Peyer's patch (tissue), 4 donors: ENCODE data around the gene SEMA3D.

Experiments
- POLR2A ChIP-seq, 2 donors: fragments of 450-650 bp; IDR thresholded peaks; one replicate each; pipeline ENCODE4 v1.5.1; 2017; ENCODE audit warnings: antibody characterized with exemption in 2 of 2, mild to moderate bottlenecking in 2 of 2, moderate library complexity in 2 of 2
- TF ChIP-seq, protein P1 (sequence below), 6 experiments: fragments of 450-650 bp in 4 of 6; fragments of 200-600 bp in 2 of 6; sonication (generic) in 1 of 6; IDR thresholded peaks; one replicate each; pipeline ENCODE4 v1.5.1; 2017 to 2019; ENCODE audit warnings: antibody characterized with exemption in 6 of 6, mild to moderate bottlenecking in 3 of 6, moderate library complexity in 1 of 6

GRCh38 chr7:85074016-85074415, 112.8 kb downstream of the SEMA3D start:
- TF ChIP-seq, protein P1, sequence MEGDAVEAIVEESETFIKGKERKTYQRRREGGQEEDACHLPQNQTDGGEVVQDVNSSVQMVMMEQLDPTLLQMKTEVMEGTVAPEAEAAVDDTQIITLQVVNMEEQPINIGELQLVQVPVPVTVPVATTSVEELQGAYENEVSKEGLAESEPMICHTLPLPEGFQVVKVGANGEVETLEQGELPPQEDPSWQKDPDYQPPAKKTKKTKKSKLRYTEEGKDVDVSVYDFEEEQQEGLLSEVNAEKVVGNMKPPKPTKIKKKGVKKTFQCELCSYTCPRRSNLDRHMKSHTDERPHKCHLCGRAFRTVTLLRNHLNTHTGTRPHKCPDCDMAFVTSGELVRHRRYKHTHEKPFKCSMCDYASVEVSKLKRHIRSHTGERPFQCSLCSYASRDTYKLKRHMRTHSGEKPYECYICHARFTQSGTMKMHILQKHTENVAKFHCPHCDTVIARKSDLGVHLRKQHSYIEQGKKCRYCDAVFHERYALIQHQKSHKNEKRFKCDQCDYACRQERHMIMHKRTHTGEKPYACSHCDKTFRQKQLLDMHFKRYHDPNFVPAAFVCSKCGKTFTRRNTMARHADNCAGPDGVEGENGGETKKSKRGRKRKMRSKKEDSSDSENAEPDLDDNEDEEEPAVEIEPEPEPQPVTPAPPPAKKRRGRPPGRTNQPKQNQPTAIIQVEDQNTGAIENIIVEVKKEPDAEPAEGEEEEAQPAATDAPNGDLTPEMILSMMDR (IDR thresholded peaks at IDR 0.05), result no peak
- TF ChIP-seq POLR2A (IDR thresholded peaks at IDR 0.05), result no peak
